HepG2 (cell line): Measurements from ENCODE around the gene FGFR2. TPM values are rescaled to one million over a fixed set of nuclear protein-coding genes. Genes with fewer than 3 reads are reported as not detected.

Experiments used
- ATAC-seq: fragments of 200-7000 bp; cut with Tn5 transposase; 3 replicates; pipeline ENCODE4 v1.9.1; 2020; ENCODE audit warnings: mild to moderate bottlenecking, moderate library complexity
- BruUV-seq: library from RNA; stranded (reverse); fragments of 400-500 nt; replicated peaks from 2 replicates; lab custom pipeline; 2021; lab: Mats Ljungman, UMichigan
- CTCF ChIA-PET: fragments of 300-600 bp; formaldehyde crosslinking; extraction: SDS; loops from one replicate; lab custom pipeline; 2021; ENCODE audit warnings: low total read pairs, inconsistent platforms, low intra/inter-chr PET ratio; lab: Yijun Ruan, JAX
- POLR2A ChIA-PET: fragments of 350-600 bp; sonication (Branson Sonifier 250); formaldehyde crosslinking; loops from one replicate; lab custom pipeline; 2020; ENCODE audit warnings: antibody characterized with exemption, inconsistent platforms; lab: Yijun Ruan, JAX
- DNase-seq: peaks from one replicate; pipeline ENCODE4 v3.0.0-alpha.2; 2015; ENCODE audit warnings: low spot score
- FAIRE-seq: peaks from 3 replicates; lab custom pipeline; 2011; peaks lifted over from hg19 to GRCh38; lab: Jason Lieb, UNC
- H2AFZ ChIP-seq: one replicate; pipeline ENCODE4 v1.6.1; 2011; ENCODE audit warnings: low read length, inconsistent platforms
- H3K27ac ChIP-seq: fragments of 300-600 bp; 3 replicates; pipeline ENCODE4 v1.8.0; 2011; ENCODE audit warnings: mixed run types, mild to moderate bottlenecking, mixed read lengths, low read length, inconsistent platforms; ENCODE audit not compliant: insufficient read depth; ENCODE audit errors: extremely low read length
- H3K27me3 ChIP-seq, 2 experiments: fragments of 200-600 bp in 1 of 2; 2 replicates in 1 of 2; 3 replicates in 1 of 2; pipeline versions ENCODE4 v1.6.0 to v1.8.0; 2011; ENCODE audit warnings: low read length in 2 of 2, mild to moderate bottlenecking in 2 of 2, moderate library complexity in 2 of 2, inconsistent platforms in 1 of 2; ENCODE audit not compliant: insufficient read depth in 2 of 2, control insufficient read depth in 1 of 2
- H3K36me3 ChIP-seq, 2 experiments: fragments of 200-600 bp in 1 of 2; replicated peaks in 1 of 2; 2 replicates in 1 of 2; 3 replicates in 1 of 2; pipeline versions ENCODE4 v1.5.1 to v1.8.0; 2011; ENCODE audit warnings: low read length in 2 of 2, inconsistent platforms in 1 of 2; ENCODE audit not compliant: insufficient read depth in 2 of 2, control insufficient read depth in 1 of 2
- H3K4me1 ChIP-seq: 2 replicates; pipeline ENCODE4 v1.5.1; 2012; ENCODE audit warnings: low read length, inconsistent platforms; ENCODE audit not compliant: insufficient read depth
- H3K4me2 ChIP-seq: 2 replicates; pipeline ENCODE4 v1.6.0; 2011; ENCODE audit warnings: low read depth, low read length, inconsistent platforms
- H3K4me3 ChIP-seq, 3 experiments: fragments of 200-600 bp in 1 of 3; sonication (generic), shearing (Covaris generic) in 1 of 3; replicated peaks in 1 of 3; 2 replicates each; pipeline ENCODE4 v1.5.1; 2011 to 2016; ENCODE audit warnings: low read length in 3 of 3, inconsistent platforms in 2 of 3, low read depth in 2 of 3, mild to moderate bottlenecking in 2 of 3, control low read depth in 1 of 3, mixed read lengths in 1 of 3; ENCODE audit not compliant: insufficient read depth in 1 of 3
- H3K79me2 ChIP-seq: one replicate; pipeline ENCODE4 v1.6.1; 2011; ENCODE audit warnings: low read length, inconsistent platforms; ENCODE audit not compliant: insufficient read depth
- H3K9ac ChIP-seq: 2 replicates; pipeline ENCODE4 v1.6.0; 2011; ENCODE audit warnings: mild to moderate bottlenecking, low read depth, low read length, inconsistent platforms; ENCODE audit not compliant: insufficient read depth
- H3K9me3 ChIP-seq: 2 replicates; pipeline ENCODE4 v1.5.1; 2012; ENCODE audit warnings: mild to moderate bottlenecking, low read length
- H4K20me1 ChIP-seq: 2 replicates; pipeline ENCODE4 v1.6.0; 2011; ENCODE audit warnings: inconsistent platforms, mild to moderate bottlenecking, low read length, moderate library complexity; ENCODE audit not compliant: insufficient read depth
- BCL6 ChIP-seq: IDR thresholded peaks from 2 replicates; pipeline ENCODE4 v1.6.1; 2016; ENCODE audit warnings: missing genetic modification reagents, missing compliant biosample characterization
- ESRRA ChIP-seq: sonication (generic); formaldehyde crosslinking; IDR thresholded peaks from 2 replicates; pipeline ENCODE4 v1.5.1; 2020; ENCODE audit warnings: mild to moderate bottlenecking, low read depth, missing genetic modification reagents
- PLRG1 ChIP-seq: fragments of 450-650 bp; conservative IDR thresholded peaks from 2 replicates; pipeline ENCODE4 v1.6.1; 2016
- SRF ChIP-seq: IDR thresholded peaks from 2 replicates; pipeline ENCODE4 v1.6.1; 2011; ENCODE audit warnings: mild to moderate bottlenecking, low read depth, low read length, moderate library complexity
- ZNF768 ChIP-seq: sonication (generic); formaldehyde crosslinking; IDR thresholded peaks from 2 replicates; pipeline ENCODE4 v1.4.0; 2020; ENCODE audit warnings: missing genetic modification reagents
- WGBS: methylation state at CpG from one replicate; pipeline ENCODE4 v1.1.6; 2017; ENCODE audit warnings: low lambda C conversion rate; 5-methylcytosine and 5-hydroxymethylcytosine counted together
- in situ Hi-C: cut with HindIII; loops from 2 replicates; pipeline ENCODE4 v1.10.0; 2017; ENCODE audit warnings: low pct_unique_long_range_greater_than_20kb; ENCODE audit not compliant: extremely low pct_ligation_motif_present
- intact Hi-C: fragments of 100-400 bp; cut with micrococcal nuclease; formaldehyde crosslinking; loops from one replicate; pipeline ENCODE4 v1.10.0; 2022; ENCODE audit not compliant: unreplicated experiment
- polyA plus RNA-seq, 8 experiments: library from polyadenylated mRNA; depleted of rRNA in 3 of 8; stranded (reverse) in 7 of 8; unstranded in 1 of 8; fragments of >200 nt; fragmentation: Illumina TruSeq in 4 of 8; extraction: Trizol in 4 of 8; gene quantifications; 2 replicates each; pipeline versions ENCODE4 v1.2.1 to v1.2.3, GENCODE V29; 2011 to 2016; ENCODE audit warnings: low read depth in 4 of 8, missing spikeins in 1 of 8, mixed read lengths in 1 of 8; ENCODE audit not compliant: insufficient read depth in 1 of 8
- total RNA-seq, 5 experiments: library from RNA; depleted of rRNA; stranded (reverse); fragments of >200 nt; fragmentation: Illumina TruSeq; extraction: Trizol; gene quantifications; 2 replicates each; pipeline ENCODE4 v1.2.3, GENCODE V29; 2016; ENCODE audit warnings: low read depth in 1 of 5
- TF ChIP-seq, protein P1 (sequence below): sonication (generic); formaldehyde crosslinking; IDR thresholded peaks from 2 replicates; pipeline ENCODE4 v1.4.0; 2020; ENCODE audit warnings: low read depth, missing genetic modification reagents

Gene FGFR2
- total and polyA plus RNA-seq, 2 of the 13 experiments (the other 11 are each of a cell fraction or from before 2014, with no cell fraction given), result 1.6 to 2.6 TPM

DNA sequence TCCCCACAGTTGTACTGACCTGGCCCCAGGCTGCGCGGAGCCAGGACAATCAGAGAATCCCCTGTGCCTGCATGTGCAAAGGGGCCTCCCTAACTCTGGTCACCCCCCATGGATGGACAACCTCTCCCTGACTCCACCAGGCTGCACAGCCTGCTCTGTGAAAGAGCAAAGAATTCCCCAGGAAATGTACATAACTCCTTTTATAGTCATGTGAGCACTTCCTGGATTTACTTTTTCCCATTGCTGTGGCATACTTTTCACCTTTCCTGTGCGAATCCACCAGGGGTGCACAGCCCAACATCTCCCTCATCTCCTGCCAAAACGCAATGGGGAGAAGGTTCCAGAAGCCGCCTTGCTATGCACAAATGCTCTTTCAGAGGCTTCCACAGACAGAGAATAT lies 27.9 kb downstream of the FGFR2 start:
- H3K27ac ChIP-seq, result no peak overlapping the region
- intact Hi-C loops, result no loop called here
- H4K20me1 ChIP-seq, result no peaks in the 10 kb centered on the region
- no peak for FAIRE-seq
- no peaks in the 10 kb centered on the region for H3K27me3 ChIP-seq
- no peaks in the 10 kb centered on the region for H3K36me3 ChIP-seq
- ATAC-seq, result peak; percentile 80
- H3K4me3 ChIP-seq, result no peak overlapping the region
- DNase-seq, result peak; percentile 13
- in situ Hi-C loops, result no loop called here
- POLR2A ChIA-PET, result no interaction called here
- CTCF ChIA-PET, result no interaction called here
- no TSS peak for BruUV-seq
- TF ChIP-seq ESRRA (CRISPR knock-in tag) (no peak), ZNF768 (CRISPR knock-in tag) (no peak), BCL6 (CRISPR knock-in tag) (peak; percentile 34; the same call in 1 of the 2 replicates), SRF (peak; percentile 90), PLRG1 (no peak)
- TF ChIP-seq, protein P1, sequence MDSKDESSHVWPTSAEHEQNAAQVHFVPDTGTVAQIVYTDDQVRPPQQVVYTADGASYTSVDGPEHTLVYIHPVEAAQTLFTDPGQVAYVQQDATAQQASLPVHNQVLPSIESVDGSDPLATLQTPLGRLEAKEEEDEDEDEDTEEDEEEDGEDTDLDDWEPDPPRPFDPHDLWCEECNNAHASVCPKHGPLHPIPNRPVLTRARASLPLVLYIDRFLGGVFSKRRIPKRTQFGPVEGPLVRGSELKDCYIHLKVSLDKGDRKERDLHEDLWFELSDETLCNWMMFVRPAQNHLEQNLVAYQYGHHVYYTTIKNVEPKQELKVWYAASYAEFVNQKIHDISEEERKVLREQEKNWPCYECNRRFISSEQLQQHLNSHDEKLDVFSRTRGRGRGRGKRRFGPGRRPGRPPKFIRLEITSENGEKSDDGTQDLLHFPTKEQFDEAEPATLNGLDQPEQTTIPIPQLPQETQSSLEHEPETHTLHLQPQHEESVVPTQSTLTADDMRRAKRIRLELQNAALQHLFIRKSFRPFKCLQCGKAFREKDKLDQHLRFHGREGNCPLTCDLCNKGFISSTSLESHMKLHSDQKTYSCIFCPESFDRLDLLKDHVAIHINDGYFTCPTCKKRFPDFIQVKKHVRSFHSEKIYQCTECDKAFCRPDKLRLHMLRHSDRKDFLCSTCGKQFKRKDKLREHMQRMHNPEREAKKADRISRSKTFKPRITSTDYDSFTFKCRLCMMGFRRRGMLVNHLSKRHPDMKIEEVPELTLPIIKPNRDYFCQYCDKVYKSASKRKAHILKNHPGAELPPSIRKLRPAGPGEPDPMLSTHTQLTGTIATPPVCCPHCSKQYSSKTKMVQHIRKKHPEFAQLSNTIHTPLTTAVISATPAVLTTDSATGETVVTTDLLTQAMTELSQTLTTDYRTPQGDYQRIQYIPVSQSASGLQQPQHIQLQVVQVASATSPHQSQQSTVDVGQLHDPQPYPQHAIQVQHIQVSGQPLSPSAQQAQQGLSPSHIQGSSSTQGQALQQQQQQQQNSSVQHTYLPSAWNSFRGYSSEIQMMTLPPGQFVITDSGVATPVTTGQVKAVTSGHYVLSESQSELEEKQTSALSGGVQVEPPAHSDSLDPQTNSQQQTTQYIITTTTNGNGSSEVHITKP (CRISPR knock-in tag), result no peak
- H3K9ac ChIP-seq, result no peak overlapping the region
- no peaks in the 10 kb centered on the region for H3K9me3 ChIP-seq
- peak overlapping the region; percentile 10 for H3K4me2 ChIP-seq
- 31% methylated on average over 3 of the region's 5 CpGs for WGBS
- no peaks in the 10 kb centered on the region for H3K79me2 ChIP-seq
- H2AFZ ChIP-seq, result no peak overlapping the region
- peaks cover 35% of the 10 kb centered on the region for H3K4me1 ChIP-seq
